ENCODE measurements around the gene GABBR2.

GRCh38 chr9:98339987-98340800 is 368.5 kb downstream of the GABBR2 start:
- TF ChIP-seq EZH2phosphoT487 (IDR thresholded peaks at IDR 0.05; ENCODE audit: low read length), result no peak
- no peak for TF ChIP-seq EZH2 (optimal IDR thresholded peaks at IDR 0.05; ENCODE audit: low read depth, low read length)

Measured in MM.1S (cell line).